22Rv1 (cell line): ENCODE data around the gene ITGA4.

Experiments used
- H3K27ac ChIP-seq: fragments of 450-650 bp; 2 replicates; pipeline ENCODE4 v1.5.1; 2017
- CTCF ChIP-seq: fragments of 450-650 bp; IDR thresholded peaks from 2 replicates; pipeline ENCODE4 v1.5.1; 2017; ENCODE audit warnings: mild to moderate bottlenecking
- ZFX ChIP-seq: fragments of 450-650 bp; IDR thresholded peaks from 2 replicates; pipeline ENCODE4 v1.6.1; 2017; ENCODE audit warnings: antibody characterized with exemption, borderline replicate concordance

ITGA4 gene

GRCh38 chr2:181585732-181586131 lies 128.5 kb downstream of the ITGA4 start:
- no peak for TF ChIP-seq CTCF
- no peak for TF ChIP-seq ZFX
- no peak overlapping the region for H3K27ac ChIP-seq
